Liver (tissue), 9 donors: ENCODE results near the gene SEC24D. TPM values are rescaled to one million over a fixed set of nuclear protein-coding genes. Genes with fewer than 3 reads are reported as not detected.

Source experiments
- DNase-seq: peaks from one replicate; pipeline ENCODE4 v3.0.0-alpha.2; 2017; ENCODE audit warnings: low spot score
- H3K27ac ChIP-seq, 2 donors: one replicate each; pipeline ENCODE4 v1.7.0; 2013; ENCODE audit warnings: inconsistent platforms in 2 of 2, low read length in 2 of 2, control low read depth in 1 of 2, low read depth in 1 of 2, mild to moderate bottlenecking in 1 of 2
- H3K27me3 ChIP-seq, 4 donors: one replicate each; pipeline versions ENCODE4 v1.6.1 to v1.7.0; 2013; ENCODE audit warnings: low read length in 3 of 4, inconsistent platforms in 1 of 4, mild to moderate bottlenecking in 1 of 4, moderate library complexity in 1 of 4; ENCODE audit not compliant: control insufficient read depth in 4 of 4, insufficient read depth in 4 of 4
- H3K36me3 ChIP-seq, 4 donors: one replicate each; pipeline versions ENCODE4 v1.6.1 to v1.7.0; 2013; ENCODE audit warnings: low read length in 3 of 4, mild to moderate bottlenecking in 3 of 4, low read depth in 1 of 4, moderate library complexity in 1 of 4; ENCODE audit not compliant: control insufficient read depth in 4 of 4, insufficient read depth in 3 of 4
- H3K4me1 ChIP-seq, 4 donors: one replicate each; pipeline versions ENCODE4 v1.6.1 to v1.7.0; 2013; ENCODE audit warnings: low read length in 3 of 4, mild to moderate bottlenecking in 3 of 4, moderate library complexity in 1 of 4; ENCODE audit not compliant: control insufficient read depth in 4 of 4, insufficient read depth in 4 of 4
- H3K4me3 ChIP-seq, 3 donors: one replicate each; pipeline versions ENCODE4 v1.6.1 to v1.7.0; 2013; ENCODE audit warnings: low read length in 3 of 3, control low read depth in 1 of 3, low read depth in 1 of 3, mild to moderate bottlenecking in 1 of 3
- H3K9ac ChIP-seq, 2 donors: one replicate each; pipeline ENCODE4 v1.7.0; 2013; ENCODE audit warnings: low read length in 2 of 2, mild to moderate bottlenecking in 2 of 2, moderate library complexity in 2 of 2, control low read depth in 1 of 2, low read depth in 1 of 2
- H3K9me3 ChIP-seq, 4 donors: one replicate each; pipeline versions ENCODE4 v1.6.1 to v1.7.0; 2013; ENCODE audit warnings: low read length in 3 of 4; ENCODE audit not compliant: control insufficient read depth in 4 of 4
- ATF3 ChIP-seq: IDR thresholded peaks from 2 replicates; pipeline ENCODE4 v1.6.1; 2016; ENCODE audit warnings: antibody characterized with exemption
- EGR1 ChIP-seq, 2 donors: IDR thresholded peaks; 2 replicates each; pipeline ENCODE4 v1.6.1; 2016 to 2018; ENCODE audit warnings: antibody characterized with exemption in 2 of 2, low read depth in 2 of 2
- FOXA1 ChIP-seq: IDR thresholded peaks from 2 replicates; pipeline ENCODE4 v1.6.1; 2016; ENCODE audit warnings: antibody characterized with exemption
- FOXA2 ChIP-seq: IDR thresholded peaks from 2 replicates; pipeline ENCODE4 v1.6.1; 2016; ENCODE audit warnings: antibody characterized with exemption
- GABPA ChIP-seq, 2 donors: IDR thresholded peaks in 1 of 2; conservative IDR thresholded peaks in 1 of 2; 2 replicates each; pipeline ENCODE4 v1.6.1; 2016; ENCODE audit warnings: antibody characterized with exemption in 2 of 2, mild to moderate bottlenecking in 1 of 2, moderate library complexity in 1 of 2
- HNF4A ChIP-seq, 2 donors: conservative IDR thresholded peaks; 2 replicates each; pipeline ENCODE4 v1.6.1; 2016; ENCODE audit warnings: antibody characterized with exemption in 2 of 2, mild to moderate bottlenecking in 2 of 2
- HNF4G ChIP-seq: IDR thresholded peaks from 2 replicates; pipeline ENCODE4 v1.6.1; 2016; ENCODE audit warnings: antibody characterized with exemption
- JUND ChIP-seq, 2 donors: IDR thresholded peaks; 2 replicates each; pipeline ENCODE4 v1.6.1; 2016; ENCODE audit warnings: antibody characterized with exemption in 2 of 2
- MAX ChIP-seq: IDR thresholded peaks from 2 replicates; pipeline ENCODE4 v1.6.1; 2016; ENCODE audit warnings: antibody characterized with exemption
- NR2F2 ChIP-seq: IDR thresholded peaks from 2 replicates; pipeline ENCODE4 v1.6.1; 2016; ENCODE audit warnings: antibody characterized with exemption
- RAD21 ChIP-seq, 2 donors: IDR thresholded peaks; 2 replicates each; pipeline ENCODE4 v1.6.1; 2016; ENCODE audit warnings: antibody characterized with exemption in 2 of 2, mild to moderate bottlenecking in 2 of 2
- REST ChIP-seq: IDR thresholded peaks from 2 replicates; pipeline ENCODE4 v1.6.1; 2016; ENCODE audit warnings: antibody characterized with exemption, mild to moderate bottlenecking
- RXRA ChIP-seq, 2 donors: IDR thresholded peaks; 2 replicates each; pipeline ENCODE4 v1.6.1; 2017 to 2018; ENCODE audit warnings: antibody characterized with exemption in 2 of 2, mild to moderate bottlenecking in 1 of 2
- SP1 ChIP-seq: IDR thresholded peaks from 2 replicates; pipeline ENCODE4 v1.6.1; 2018; ENCODE audit warnings: antibody characterized with exemption, mild to moderate bottlenecking
- TAF1 ChIP-seq: conservative IDR thresholded peaks from 2 replicates; pipeline ENCODE4 v1.6.1; 2016; ENCODE audit warnings: antibody characterized with exemption, mild to moderate bottlenecking
- YY1 ChIP-seq: IDR thresholded peaks from 2 replicates; pipeline ENCODE4 v1.6.1; 2016; ENCODE audit warnings: antibody characterized with exemption, mild to moderate bottlenecking
- WGBS: extraction: QIAGEN DNeasy Blood & Tissue Kit; methylation state at CpG from one replicate; pipeline ENCODE4 v1.1.7; 2013; 5-methylcytosine and 5-hydroxymethylcytosine counted together
- polyA plus RNA-seq, 2 donors: library from polyadenylated mRNA; stranded (reverse) in 1 of 2; unstranded in 1 of 2; fragments of 200-250 nt in 1 of 2; fragments of >200 nt in 1 of 2; fragmentation: Nextera tagmentation in 1 of 2; extraction: Ambion mirVana in 1 of 2; gene quantifications; one replicate each; pipeline versions ENCODE4 v1.2.1 to v1.2.3, GENCODE V29; 2013 to 2015
- total RNA-seq, 2 donors: library from RNA; depleted of rRNA; stranded (reverse); fragments of >200 nt; gene quantifications; one replicate each; pipeline ENCODE4 v1.2.3, GENCODE V29; 2014
- TF ChIP-seq, protein P1 (sequence below): fragments of 150-350 bp; IDR thresholded peaks from 2 replicates; pipeline ENCODE4 v1.5.1; 2017; ENCODE audit warnings: improper control_type of control experiment, low read depth, low read length; ENCODE audit not compliant: missing input control
- donor health status: healthy.
- donor health status: healthy.
- donor health status: healthy.
- donor health status: healthy.
- donor health status: healthy.

The SEC24D gene
- total and polyA plus RNA-seq, 4 donors: 16.0 to 80.8 (median 33.7) TPM

DNA sequence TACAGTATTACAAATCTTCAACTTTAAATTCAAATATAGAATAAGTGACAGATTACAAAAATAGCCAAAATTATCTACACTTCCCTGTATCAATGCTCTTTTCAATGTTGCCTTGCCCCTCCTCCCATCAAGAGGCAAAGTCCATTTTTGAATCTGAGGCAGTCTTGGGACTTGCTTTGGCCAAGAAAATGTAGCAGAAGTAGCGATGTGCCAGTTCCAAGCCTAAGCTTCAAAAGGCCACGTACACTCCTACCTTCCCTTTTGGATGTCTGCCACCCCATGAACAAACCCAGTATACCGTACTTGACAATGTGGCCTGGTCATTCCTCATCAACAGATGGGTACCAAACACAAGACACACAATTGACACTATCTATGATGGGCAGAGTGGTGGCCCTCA lies 24.1 kb downstream of the SEC24D start:
- no peak for DNase-seq
- peak overlapping the region in 1 of 2 donors; percentile 28 for H3K27ac ChIP-seq

DNA sequence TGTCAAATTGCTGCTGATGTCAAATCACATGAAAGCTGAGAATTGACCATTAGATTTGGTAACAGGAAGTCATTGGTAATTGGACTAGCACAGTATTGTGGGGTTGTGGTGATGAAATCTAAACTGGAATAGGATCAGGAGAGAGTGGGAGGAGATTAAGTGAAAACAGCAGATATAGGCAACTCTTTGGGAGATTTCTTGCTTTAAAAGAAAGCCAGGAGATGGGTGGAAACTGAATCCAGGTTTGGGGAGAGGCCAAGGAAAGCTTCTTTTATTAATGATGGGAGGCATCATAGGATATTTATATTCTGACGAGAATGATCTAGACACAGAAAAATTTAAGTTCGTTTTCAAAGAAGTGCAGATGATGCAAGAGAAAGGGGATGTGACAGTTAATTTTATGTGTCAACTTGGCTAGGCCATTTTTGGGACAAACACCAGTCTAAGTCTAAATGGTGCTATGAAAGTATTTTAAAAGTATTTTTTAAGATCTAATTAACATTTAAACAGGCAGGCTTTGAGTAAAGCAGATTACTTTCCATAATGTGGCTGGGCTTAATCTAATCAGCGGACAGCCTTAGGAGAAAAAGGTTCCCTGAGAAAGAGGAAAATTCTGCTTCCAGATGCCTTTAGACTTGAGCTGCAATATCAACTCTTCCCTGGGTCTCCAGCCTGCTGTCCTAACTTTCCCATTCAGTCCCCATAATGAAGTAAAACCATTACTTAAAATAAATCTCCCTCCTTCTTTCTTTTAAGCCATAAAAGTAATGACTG lies 24.7 kb downstream of the SEC24D start:
- H3K9ac ChIP-seq: no peak overlapping the region
- TF ChIP-seq EGR1 (IDR thresholded peaks at IDR 0.05; ENCODE audit: low read depth in 2 of 2): no peak
- no peak for TF ChIP-seq FOXA1
- no peak for TF ChIP-seq HNF4G
- TF ChIP-seq TAF1: no peak
- peak; percentile 16 to 27 for TF ChIP-seq HNF4A (conservative IDR thresholded peaks at IDR 0.05)
- TF ChIP-seq NR2F2: no peak
- TF ChIP-seq REST: no peak
- TF ChIP-seq ATF3: no peak
- no peak for TF ChIP-seq RXRA (IDR thresholded peaks at IDR 0.05)
- no peak for TF ChIP-seq YY1
- TF ChIP-seq GABPA (IDR thresholded peaks at IDR 0.05 in 1 of 2, conservative IDR thresholded peaks at IDR 0.05 in 1 of 2): no peak
- TF ChIP-seq FOXA2: no peak
- peak; percentile 6 for TF ChIP-seq SP1
- TF ChIP-seq JUND (IDR thresholded peaks at IDR 0.05): no peak
- TF ChIP-seq, protein P1, sequence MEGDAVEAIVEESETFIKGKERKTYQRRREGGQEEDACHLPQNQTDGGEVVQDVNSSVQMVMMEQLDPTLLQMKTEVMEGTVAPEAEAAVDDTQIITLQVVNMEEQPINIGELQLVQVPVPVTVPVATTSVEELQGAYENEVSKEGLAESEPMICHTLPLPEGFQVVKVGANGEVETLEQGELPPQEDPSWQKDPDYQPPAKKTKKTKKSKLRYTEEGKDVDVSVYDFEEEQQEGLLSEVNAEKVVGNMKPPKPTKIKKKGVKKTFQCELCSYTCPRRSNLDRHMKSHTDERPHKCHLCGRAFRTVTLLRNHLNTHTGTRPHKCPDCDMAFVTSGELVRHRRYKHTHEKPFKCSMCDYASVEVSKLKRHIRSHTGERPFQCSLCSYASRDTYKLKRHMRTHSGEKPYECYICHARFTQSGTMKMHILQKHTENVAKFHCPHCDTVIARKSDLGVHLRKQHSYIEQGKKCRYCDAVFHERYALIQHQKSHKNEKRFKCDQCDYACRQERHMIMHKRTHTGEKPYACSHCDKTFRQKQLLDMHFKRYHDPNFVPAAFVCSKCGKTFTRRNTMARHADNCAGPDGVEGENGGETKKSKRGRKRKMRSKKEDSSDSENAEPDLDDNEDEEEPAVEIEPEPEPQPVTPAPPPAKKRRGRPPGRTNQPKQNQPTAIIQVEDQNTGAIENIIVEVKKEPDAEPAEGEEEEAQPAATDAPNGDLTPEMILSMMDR: no peak
- no peak for TF ChIP-seq MAX
- TF ChIP-seq RAD21 (IDR thresholded peaks at IDR 0.05): no peak
- H3K27ac ChIP-seq: peak overlapping the region; percentile 28 to 39
- H3K36me3 ChIP-seq: peaks cover 20 to 69% (median 54%) of the 10 kb centered on the region in 4 donors
- H3K27me3 ChIP-seq: no peaks in the 10 kb centered on the region
- H3K4me3 ChIP-seq: no peak overlapping the region
- 69% methylated on average over 3 of the region's 3 CpGs for WGBS
- H3K4me1 ChIP-seq: peaks cover 0 to 6% (median 2%) of the 10 kb centered on the region in 4 donors
- DNase-seq: no peak
- H3K9me3 ChIP-seq: no peaks in the 10 kb centered on the region

More for the DNA sequence above, 24.1 kb downstream of the SEC24D start:
- Histone ChIP-seq H3K4me1 (peaks cover 0 to 6% (median 2%) of the 10 kb centered on the region in 4 donors), H3K9ac (no peak overlapping the region), H3K27me3 (no peaks in the 10 kb centered on the region), H3K36me3 (peaks cover 15 to 68% (median 53%) of the 10 kb centered on the region in 4 donors), H3K9me3 (no peaks in the 10 kb centered on the region), H3K4me3 (no peak overlapping the region)
- TF ChIP-seq HNF4A (conservative IDR thresholded peaks at IDR 0.05): peak; percentile 47 to 53
- TF ChIP-seq FOXA2: no peak
- no peak for TF ChIP-seq GABPA (IDR thresholded peaks at IDR 0.05 in 1 of 2, conservative IDR thresholded peaks at IDR 0.05 in 1 of 2)
- TF ChIP-seq TAF1: no peak
- 49% methylated on average over 3 of the region's 3 CpGs for WGBS
